ENCODE measurements around the gene TPPP.

The TPPP gene

GRCh38 chr5:652773-653350 is 40.3 kb downstream of the TPPP start:
- TF ChIP-seq CTCF (IDR thresholded peaks at IDR 0.05; ENCODE audit: borderline replicate concordance, control extremely low read depth, extremely low read depth, insufficient read depth, missing control alignments) = no peak
- DNase-seq (ENCODE audit: low spot score) = no peak
- in situ Hi-C loops (cut with MboI; ENCODE audit: low sequenced_read_pairs, unreplicated experiment) = no loop called here

GRCh38 chr5:652023-652515 is 41.1 kb downstream of the TPPP start:
- DNase-seq (ENCODE audit: low spot score) = no peak
- no peak for TF ChIP-seq CTCF (IDR thresholded peaks at IDR 0.05; ENCODE audit: borderline replicate concordance, control extremely low read depth, extremely low read depth, insufficient read depth, missing control alignments)
- in situ Hi-C loops (cut with MboI; ENCODE audit: low sequenced_read_pairs, unreplicated experiment) = no loop called here

GRCh38 chr5:651296-652022 is 41.7 kb downstream of the TPPP start:
- in situ Hi-C loops (cut with MboI; ENCODE audit: low sequenced_read_pairs, unreplicated experiment) = no loop called here
- no peak for TF ChIP-seq CTCF (IDR thresholded peaks at IDR 0.05; ENCODE audit: borderline replicate concordance, control extremely low read depth, extremely low read depth, insufficient read depth, missing control alignments)
- DNase-seq (ENCODE audit: low spot score) = no peak

GRCh38 chr5:647727-648126 is 45.4 kb downstream of the TPPP start:
- TF ChIP-seq CTCF (IDR thresholded peaks at IDR 0.05; ENCODE audit: borderline replicate concordance, control extremely low read depth, extremely low read depth, insufficient read depth, missing control alignments) = no peak
- in situ Hi-C loops (cut with MboI; ENCODE audit: low sequenced_read_pairs, unreplicated experiment) = no loop called here
- DNase-seq (ENCODE audit: low spot score) = no peak

GRCh38 chr5:647311-647710 is 45.8 kb downstream of the TPPP start:
- no peak for DNase-seq (ENCODE audit: low spot score)
- in situ Hi-C loops (cut with MboI; ENCODE audit: low sequenced_read_pairs, unreplicated experiment) = no loop called here
- no peak for TF ChIP-seq CTCF (IDR thresholded peaks at IDR 0.05; ENCODE audit: borderline replicate concordance, control extremely low read depth, extremely low read depth, insufficient read depth, missing control alignments)

GRCh38 chr5:646396-647201 is 46.6 kb downstream of the TPPP start:
- in situ Hi-C loops (cut with MboI; ENCODE audit: low sequenced_read_pairs, unreplicated experiment) = no loop called here
- no peak for TF ChIP-seq CTCF (IDR thresholded peaks at IDR 0.05; ENCODE audit: borderline replicate concordance, control extremely low read depth, extremely low read depth, insufficient read depth, missing control alignments)
- DNase-seq (ENCODE audit: low spot score) = no peak

Data from GM13976 (cell line).